Spinal cord (tissue), 10 donors: Measurements from ENCODE around the gene SMAD4. TPM values are rescaled to one million over a fixed set of nuclear protein-coding genes. Genes with fewer than 3 reads are reported as not detected.
"Not testable (repeated sequence)": the region's sequence is repeated elsewhere in the genome, so short reads cannot be mapped to it uniquely, and the experiment has no call there.

Source experiments
- DNase-seq, 6 donors: peaks; one replicate each; pipeline versions ENCODE4 v3.0.0 to v3.0.0-alpha.2; 2013 to 2015; ENCODE audit warnings: low spot score in 6 of 6, low read depth in 4 of 6
- H3K27ac ChIP-seq: one replicate; pipeline ENCODE4 v1.5.1; 2013; ENCODE audit warnings: low read depth, low read length, control low read depth
- H3K27me3 ChIP-seq: one replicate; pipeline ENCODE4 v1.6.1; 2013; ENCODE audit warnings: low read length; ENCODE audit not compliant: control insufficient read depth, insufficient read depth
- H3K36me3 ChIP-seq: one replicate; pipeline ENCODE4 v1.6.1; 2013; ENCODE audit warnings: low read length; ENCODE audit not compliant: control insufficient read depth, insufficient read depth
- H3K4me1 ChIP-seq: one replicate; pipeline ENCODE4 v1.6.1; 2013; ENCODE audit warnings: low read length; ENCODE audit not compliant: control insufficient read depth, insufficient read depth
- H3K4me3 ChIP-seq: one replicate; pipeline ENCODE4 v1.5.1; 2013; ENCODE audit warnings: low read depth, low read length, control low read depth
- H3K9me3 ChIP-seq: one replicate; pipeline ENCODE4 v1.6.1; 2013; ENCODE audit warnings: low read length; ENCODE audit not compliant: control insufficient read depth, insufficient read depth
- WGBS: methylation state at CpG from one replicate; pipeline ENCODE4 v1.1.5; 2013; ENCODE audit warnings: missing lambda C conversion rate; ENCODE audit not compliant: insufficient coverage; 5-methylcytosine and 5-hydroxymethylcytosine counted together
- polyA plus RNA-seq, 2 donors: library from polyadenylated mRNA; unstranded; fragments of 120-200 nt; gene quantifications; one replicate each; pipeline ENCODE4 v1.2.1, GENCODE V29; 2013; ENCODE audit not compliant: insufficient read length in 2 of 2
- total RNA-seq, 2 donors: library from RNA; depleted of rRNA in 1 of 2; stranded (reverse); fragments of 120-200 nt in 1 of 2; fragments of >200 nt in 1 of 2; gene quantifications; one replicate each; pipeline versions ENCODE4 v1.2.3 to v1.2.4, GENCODE V29; 2013 to 2014
- donor health status: healthy.

SMAD4 gene
- total and polyA plus RNA-seq, 4 donors: 76.5 to 129 (median 85.2) TPM

GRCh38 chr18:51078026-51078425 lies 48.0 kb downstream of the SMAD4 start:
- no peaks in the 10 kb centered on the region for H3K9me3 ChIP-seq
- no peak for DNase-seq
- WGBS: 90% methylated on average over 5 of the region's 5 CpGs
- no peak overlapping the region for H3K27ac ChIP-seq
- no peaks in the 10 kb centered on the region for H3K27me3 ChIP-seq
- no peaks in the 10 kb centered on the region for H3K4me1 ChIP-seq
- no peak overlapping the region for H3K4me3 ChIP-seq
- H3K36me3 ChIP-seq: peaks cover 3% of the 10 kb centered on the region

- Histone ChIP-seq H3K27ac (no peak overlapping the region), H3K9me3 (no peaks in the 10 kb centered on the region), H3K36me3 (peaks cover 5% of the 10 kb centered on the region), H3K27me3 (no peaks in the 10 kb centered on the region), H3K4me3 (no peak overlapping the region), H3K4me1 (no peaks in the 10 kb centered on the region)
- 40% methylated on average over 1 of the region's 2 CpGs for WGBS
- no peak for DNase-seq
Measured at GRCh38 chr18:51082571-51083267, 52.7 kb downstream of the SMAD4 start.

- WGBS: no CpG with 5 or more reads among the region's 1 CpG
- Histone ChIP-seq H3K36me3 (peaks cover 5% of the 10 kb centered on the region), H3K27me3 (no peaks in the 10 kb centered on the region), H3K4me3 (no peak overlapping the region), H3K27ac (no peak overlapping the region), H3K4me1 (no peaks in the 10 kb centered on the region), H3K9me3 (no peaks in the 10 kb centered on the region)
- DNase-seq: no peak
Measured at GRCh38 chr18:51083398-51083797, 53.4 kb downstream of the SMAD4 start.

GRCh38 chr18:51088410-51088809 lies 58.4 kb downstream of the SMAD4 start:
- Histone ChIP-seq H3K36me3 (peaks cover 2% of the 10 kb centered on the region), H3K4me3 (no peak overlapping the region), H3K4me1 (no peaks in the 10 kb centered on the region), H3K27ac (no peak overlapping the region), H3K27me3 (no peaks in the 10 kb centered on the region), H3K9me3 (peaks cover 2% of the 10 kb centered on the region)
- no peak for DNase-seq
- no CpG with 5 or more reads among the region's 1 CpG for WGBS

- H3K4me1 ChIP-seq: no peaks in the 10 kb centered on the region
- H3K36me3 ChIP-seq: no peaks in the 10 kb centered on the region
- H3K27me3 ChIP-seq: no peaks in the 10 kb centered on the region
- H3K27ac ChIP-seq: no peak overlapping the region
- DNase-seq: no peak
- WGBS: no CpG with 5 or more reads among the region's 4 CpGs
- H3K9me3 ChIP-seq: peaks cover 2% of the 10 kb centered on the region
- no peak overlapping the region for H3K4me3 ChIP-seq
Measured at GRCh38 chr18:51089691-51090090, 59.7 kb downstream of the SMAD4 start.

GRCh38 chr18:51091270-51091669 lies 61.3 kb downstream of the SMAD4 start:
- Histone ChIP-seq H3K27me3 (no peaks in the 10 kb centered on the region), H3K9me3 (peaks cover 2% of the 10 kb centered on the region), H3K36me3 (no peaks in the 10 kb centered on the region), H3K27ac (no peak overlapping the region), H3K4me1 (no peaks in the 10 kb centered on the region), H3K4me3 (no peak overlapping the region)
- DNase-seq: no peak
- 81% methylated on average over 4 of the region's 5 CpGs for WGBS

- no peak overlapping the region for H3K4me3 ChIP-seq
- DNase-seq: no peak
- H3K9me3 ChIP-seq: peaks cover 2% of the 10 kb centered on the region
- no peaks in the 10 kb centered on the region for H3K36me3 ChIP-seq
- H3K27ac ChIP-seq: no peak overlapping the region
- no CpG with 5 or more reads among the region's 2 CpGs for WGBS
- no peaks in the 10 kb centered on the region for H3K4me1 ChIP-seq
- no peaks in the 10 kb centered on the region for H3K27me3 ChIP-seq
Measured at GRCh38 chr18:51092117-51092516, 62.1 kb downstream of the SMAD4 start.

GRCh38 chr18:51092967-51093366 lies 63.0 kb downstream of the SMAD4 start:
- H3K4me1 ChIP-seq, H3K4me3 ChIP-seq, H3K36me3 ChIP-seq, DNase-seq, H3K27me3 ChIP-seq, H3K27ac ChIP-seq, H3K9me3 ChIP-seq: not testable (repeated sequence)
- WGBS: no CpG with 5 or more reads among the region's 1 CpG

GRCh38 chr18:51097021-51097822 lies 67.2 kb downstream of the SMAD4 start:
- H3K36me3 ChIP-seq: no peaks in the 10 kb centered on the region
- H3K4me1 ChIP-seq: no peaks in the 10 kb centered on the region
- no peaks in the 10 kb centered on the region for H3K9me3 ChIP-seq
- H3K27me3 ChIP-seq: no peaks in the 10 kb centered on the region
- no peak overlapping the region for H3K4me3 ChIP-seq
- no peak for DNase-seq
- WGBS: 70% methylated on average over 1 of the region's 6 CpGs
- no peak overlapping the region for H3K27ac ChIP-seq

GRCh38 chr18:51098082-51098481 lies 68.1 kb downstream of the SMAD4 start:
- WGBS: 86% methylated on average over 5 of the region's 5 CpGs
- no peak for DNase-seq
- Histone ChIP-seq H3K27ac (no peak overlapping the region), H3K9me3 (peaks cover 2% of the 10 kb centered on the region), H3K27me3 (no peaks in the 10 kb centered on the region), H3K4me3 (no peak overlapping the region), H3K36me3 (no peaks in the 10 kb centered on the region), H3K4me1 (no peaks in the 10 kb centered on the region)
